GM19455 (cell line): Measurements from ENCODE around the gene C1orf210.

ENCODE experiments used
- ATAC-seq: cut with Tn5 transposase; IDR thresholded peaks from one replicate; pipeline ENCODE4 v1.9.1; 2021; ENCODE audit not compliant: unreplicated experiment

The C1orf210 gene

DNA sequence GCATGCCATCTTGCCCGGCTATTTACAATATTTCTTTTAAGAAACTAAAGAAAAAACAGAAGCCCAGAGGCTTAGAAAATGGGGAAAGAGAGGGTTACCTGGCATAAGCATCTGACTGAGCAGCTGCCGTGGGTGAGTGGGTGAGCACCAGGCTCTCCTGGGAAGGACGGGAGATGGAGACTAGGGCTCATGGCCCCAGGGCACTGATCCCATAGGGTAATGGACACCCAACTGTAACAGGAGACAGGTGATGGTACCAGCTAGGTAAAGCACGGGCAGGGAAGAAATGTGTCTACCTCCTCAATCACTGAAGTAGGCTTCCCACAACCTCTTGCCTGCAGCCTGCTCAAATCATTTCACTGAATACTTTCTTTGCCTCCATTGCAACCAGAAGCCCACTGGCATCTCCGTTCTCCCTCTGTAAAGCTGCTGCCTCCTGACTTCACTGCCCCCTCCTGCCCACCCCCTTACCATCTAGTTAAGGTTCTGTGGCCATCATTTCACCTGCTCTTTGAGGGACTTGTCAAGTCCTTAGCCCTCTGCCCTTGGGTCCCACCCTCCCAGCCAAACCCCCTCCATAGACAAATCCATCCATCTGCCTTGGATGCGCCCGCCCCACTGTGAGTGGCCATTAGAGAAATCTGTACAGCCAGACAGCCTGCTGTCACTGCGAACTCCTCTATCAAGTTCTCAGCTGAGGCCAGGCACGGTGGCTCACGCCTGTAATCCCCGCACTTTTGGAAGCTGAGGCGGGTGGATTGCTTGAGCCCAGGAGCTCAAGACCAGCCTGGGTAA is 9.4 kb downstream of the C1orf210 start:
- no peak for ATAC-seq

- no peak for ATAC-seq
Observed at GRCh38 chr1:43274804-43275180, 10.6 kb downstream of the C1orf210 start.

DNA sequence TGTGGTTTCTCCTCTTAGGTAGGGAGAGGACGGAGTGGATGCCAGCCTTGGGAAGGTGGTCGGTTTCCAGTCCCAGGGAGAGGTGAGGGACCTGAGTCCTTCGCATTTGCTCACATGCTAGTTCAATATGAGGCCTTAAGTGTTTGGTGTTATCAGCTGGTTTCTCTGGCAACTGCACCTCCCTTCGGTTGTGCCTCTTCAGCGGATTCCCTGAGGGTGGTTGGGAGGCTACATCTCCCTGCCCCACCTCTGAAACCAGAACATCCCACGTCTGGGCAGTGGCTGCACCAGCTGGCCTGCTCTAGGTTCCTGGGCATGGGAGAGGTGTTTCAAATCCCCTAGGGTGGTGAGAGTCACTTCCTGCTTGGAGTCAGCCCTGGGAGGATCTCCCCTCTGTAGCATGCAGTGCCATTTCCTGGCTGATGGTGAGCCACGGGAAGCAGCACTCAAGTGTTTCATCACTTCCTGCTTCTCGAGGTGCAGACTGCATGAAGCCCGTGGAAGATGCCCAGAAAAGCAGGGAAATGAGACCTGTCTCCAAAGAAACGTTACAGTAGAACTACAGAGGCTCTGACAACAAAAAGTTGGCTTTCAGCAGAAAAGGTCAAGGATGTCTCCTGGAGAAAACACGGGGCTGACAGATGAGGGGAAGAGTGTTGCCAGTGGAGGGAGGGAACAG is 11.1 kb downstream of the C1orf210 start:
- ATAC-seq = no peak

GRCh38 chr1:43273708-43274107 is 11.7 kb downstream of the C1orf210 start:
- no peak for ATAC-seq

DNA sequence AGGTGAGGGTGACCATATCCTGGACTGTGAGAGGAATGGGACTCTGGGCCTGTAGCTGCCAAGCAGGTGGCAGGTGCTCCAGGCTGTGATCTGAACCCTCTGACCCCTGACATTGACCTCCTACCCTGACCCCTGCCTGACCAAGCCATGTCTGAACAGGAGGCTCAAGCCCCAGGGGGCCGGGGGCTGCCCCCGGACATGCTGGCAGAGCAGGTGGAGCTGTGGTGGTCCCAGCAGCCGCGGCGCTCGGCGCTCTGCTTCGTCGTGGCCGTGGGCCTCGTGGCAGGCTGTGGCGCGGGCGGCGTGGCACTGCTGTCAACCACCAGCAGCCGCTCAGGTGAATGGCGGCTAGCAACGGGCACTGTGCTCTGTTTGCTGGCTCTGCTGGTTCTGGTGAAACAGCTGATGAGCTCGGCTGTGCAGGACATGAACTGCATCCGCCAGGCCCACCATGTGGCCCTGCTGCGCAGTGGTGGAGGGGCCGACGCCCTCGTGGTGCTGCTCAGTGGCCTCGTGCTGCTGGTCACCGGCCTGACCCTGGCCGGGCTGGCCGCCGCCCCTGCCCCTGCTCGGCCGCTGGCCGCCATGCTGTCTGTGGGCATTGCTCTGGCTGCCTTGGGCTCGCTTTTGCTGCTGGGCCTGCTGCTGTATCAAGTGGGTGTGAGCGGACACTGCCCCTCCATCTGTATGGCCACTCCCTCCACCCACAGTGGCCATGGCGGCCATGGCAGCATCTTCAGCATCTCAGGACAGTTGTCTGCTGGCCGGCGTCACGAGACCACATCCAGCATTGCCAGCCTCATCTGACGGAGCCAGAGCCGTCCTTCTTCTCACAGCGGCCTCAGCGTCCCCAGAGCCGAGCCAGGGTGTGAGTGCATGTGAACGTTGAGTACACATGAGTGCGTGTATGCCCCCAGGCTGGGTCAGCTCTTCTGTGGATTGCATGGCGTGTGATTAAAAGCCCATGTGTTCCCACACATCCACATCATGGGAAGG is 12.5 kb downstream of the C1orf210 start:
- ATAC-seq = no peak

DNA sequence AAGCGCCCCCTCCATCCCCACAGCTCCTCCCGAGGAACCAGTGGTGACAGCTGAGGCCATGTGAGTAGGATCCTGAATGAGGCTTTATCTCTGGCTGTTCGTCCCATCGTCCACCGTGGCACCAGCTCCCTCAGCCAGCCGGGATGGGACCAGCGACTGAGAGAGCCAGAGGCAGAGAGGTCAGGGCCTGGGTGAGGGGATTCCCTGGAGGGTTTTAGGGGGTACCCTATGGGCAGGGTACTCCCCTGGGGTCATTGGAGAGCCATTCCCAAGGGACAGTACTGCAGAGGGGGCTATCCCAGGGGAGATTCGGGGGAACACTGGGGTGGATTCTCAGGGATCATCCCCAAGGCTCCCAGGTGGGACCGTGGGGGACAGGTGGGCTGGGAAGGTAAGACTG is 13.2 kb downstream of the C1orf210 start:
- no peak for ATAC-seq

- ATAC-seq = no peak
Observed at GRCh38 chr1:43271186-43272118, 13.9 kb downstream of the C1orf210 start.

DNA sequence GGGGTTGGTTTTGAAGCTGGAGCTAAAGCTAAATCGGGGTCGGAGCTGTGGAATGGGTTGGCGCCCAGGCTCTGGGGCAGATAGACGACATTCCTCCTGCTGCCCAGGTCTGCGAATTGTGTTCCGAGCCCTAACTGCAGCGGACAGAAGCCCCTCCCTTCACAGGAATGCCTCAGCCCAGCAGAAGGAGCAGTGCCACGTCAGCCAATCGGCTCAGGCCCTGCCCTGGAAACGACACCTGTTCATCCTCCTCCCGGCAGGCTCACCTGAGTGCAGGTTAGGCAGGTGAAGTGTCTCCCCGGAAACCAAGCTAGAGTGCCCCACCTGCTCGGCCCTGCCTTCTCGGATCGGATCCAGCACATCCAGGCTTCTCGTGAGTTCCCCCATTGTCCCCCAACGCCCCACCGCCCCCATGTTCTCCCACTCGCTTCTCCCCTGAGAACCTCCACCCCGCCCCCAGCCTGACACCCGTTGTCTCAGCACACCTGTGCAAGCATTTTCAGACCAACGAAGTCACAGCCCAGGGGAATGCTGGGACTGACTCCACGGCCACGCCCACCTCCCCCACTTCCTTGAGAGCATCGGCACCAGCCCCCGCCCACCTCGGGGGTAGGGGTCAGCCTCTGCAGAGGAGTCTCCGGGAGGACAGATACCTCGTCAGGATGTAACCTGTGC is 14.8 kb downstream of the C1orf210 start:
- ATAC-seq = no peak

- ATAC-seq = no peak
Observed at GRCh38 chr1:43269627-43270375, 15.6 kb downstream of the C1orf210 start, which contains the start of gene TMEM125. Gene TMEM125 (plus strand): TSS chr1:43269983. CDS start chr1:43272723, 2,740 bp downstream.

- ATAC-seq = no peak
Observed at GRCh38 chr1:43267818-43268425, 17.5 kb downstream of the C1orf210 start.

DNA sequence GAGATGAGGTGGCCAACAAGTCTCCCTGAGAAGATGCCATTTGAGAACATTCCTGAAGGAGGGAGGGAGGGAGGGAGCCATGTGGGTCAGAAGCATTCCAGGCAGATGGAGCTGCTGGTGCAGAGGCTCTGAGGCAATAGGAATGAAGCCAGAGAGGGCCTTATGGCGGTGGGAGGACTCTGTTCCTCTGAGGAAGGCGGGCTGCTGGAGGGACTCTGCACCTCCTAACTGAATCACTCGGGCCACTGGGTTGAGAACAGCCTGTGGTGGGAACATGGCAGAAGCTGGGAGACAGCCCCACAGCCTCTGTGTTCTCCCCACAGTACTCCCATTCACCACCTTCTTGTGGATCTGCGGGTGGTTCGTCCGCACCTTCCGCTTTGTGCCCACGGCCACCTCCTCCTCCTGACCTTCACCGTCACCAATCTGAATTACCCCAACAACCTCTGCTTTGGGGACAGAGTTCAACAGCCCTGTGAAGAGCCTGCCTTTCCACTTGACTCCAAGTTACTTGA is 18.0 kb downstream of the C1orf210 start:
- ATAC-seq = no peak

DNA sequence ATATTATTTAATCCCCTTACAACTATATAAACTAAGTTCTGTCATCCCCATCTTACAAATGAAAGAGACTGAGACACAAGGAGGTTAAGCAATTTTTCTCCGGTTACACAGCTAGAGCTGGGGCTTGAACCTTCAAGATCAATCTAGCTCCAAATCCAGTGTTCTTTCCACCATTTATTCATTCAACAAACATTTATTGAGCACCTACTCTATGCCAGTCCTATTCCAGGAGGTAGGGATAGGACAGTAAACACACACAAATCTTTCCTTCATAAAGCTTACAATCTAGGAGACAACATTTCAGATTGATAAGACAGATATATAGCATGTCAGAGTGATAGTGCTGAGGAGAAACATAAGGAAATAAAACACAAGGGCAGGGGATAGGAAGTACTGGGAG is 18.5 kb downstream of the C1orf210 start:
- ATAC-seq = no peak

DNA sequence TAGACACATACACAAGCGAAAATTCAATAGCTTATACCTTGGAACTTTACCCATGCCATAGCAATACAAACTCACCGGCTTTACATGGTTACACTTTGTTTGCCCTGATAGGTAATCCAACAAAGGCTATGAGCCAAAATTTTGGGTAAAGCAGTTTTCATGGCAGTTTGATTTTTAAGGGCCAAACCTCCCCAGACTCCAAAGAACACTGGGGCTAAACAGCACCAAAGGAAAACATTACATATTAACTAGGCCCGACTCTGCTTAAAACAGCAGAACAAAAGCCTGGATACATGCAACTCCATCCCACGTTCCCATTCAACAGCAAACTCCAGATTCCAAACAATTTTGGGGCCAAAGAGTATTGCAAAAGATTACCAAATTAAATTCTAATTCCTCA is 19.9 kb downstream of the C1orf210 start:
- ATAC-seq = no peak

GRCh38 chr1:43258370-43258769 is 27.0 kb downstream of the C1orf210 start:
- ATAC-seq = no peak

- no peak for ATAC-seq
Observed at GRCh38 chr1:43256675-43257570, 28.5 kb downstream of the C1orf210 start.

GRCh38 chr1:43255438-43256210 is 29.8 kb downstream of the C1orf210 start:
- ATAC-seq = no peak
